GM18511 (cell line): ENCODE results near the gene VPS36.
"Not testable (repeated sequence)": the region's sequence is repeated elsewhere in the genome, so short reads cannot be mapped to it uniquely, and the experiment has no call there.

Source experiments
- ATAC-seq: cut with Tn5 transposase; IDR thresholded peaks from one replicate; pipeline ENCODE4 v1.9.1; 2021; ENCODE audit warnings: mild to moderate bottlenecking, moderate library complexity; ENCODE audit not compliant: unreplicated experiment

Gene VPS36

GRCh38 chr13:52447354-52447753 is 3.1 kb downstream of the VPS36 start:
- ATAC-seq = no peak

GRCh38 chr13:52446265-52446664 is 4.2 kb downstream of the VPS36 start:
- no peak for ATAC-seq

GRCh38 chr13:52432456-52432855 is 18.0 kb downstream of the VPS36 start:
- ATAC-seq = no peak

GRCh38 chr13:52428295-52428694 is 22.1 kb downstream of the VPS36 start:
- ATAC-seq = no peak

GRCh38 chr13:52421216-52421615 is 29.2 kb downstream of the VPS36 start:
- no peak for ATAC-seq

DNA sequence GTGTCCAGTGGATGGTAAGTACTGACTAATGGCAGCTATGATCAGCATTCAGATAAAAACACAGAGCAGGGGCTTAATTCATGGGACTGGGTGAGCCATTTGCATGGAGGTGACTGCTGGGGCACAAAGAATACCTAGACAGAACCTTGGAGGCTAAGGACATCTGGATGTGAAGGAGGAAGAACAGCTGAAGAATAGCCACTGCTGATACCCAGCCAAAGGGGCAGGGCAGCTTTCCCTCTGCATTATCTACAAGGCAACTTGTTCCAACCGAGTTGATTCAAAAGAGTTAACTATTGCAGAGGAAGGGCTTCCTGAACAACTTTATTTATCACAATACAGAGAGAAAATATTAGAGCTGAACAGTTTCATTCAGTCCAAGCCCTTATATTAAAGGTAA is 31.4 kb downstream of the VPS36 start:
- ATAC-seq = no peak

DNA sequence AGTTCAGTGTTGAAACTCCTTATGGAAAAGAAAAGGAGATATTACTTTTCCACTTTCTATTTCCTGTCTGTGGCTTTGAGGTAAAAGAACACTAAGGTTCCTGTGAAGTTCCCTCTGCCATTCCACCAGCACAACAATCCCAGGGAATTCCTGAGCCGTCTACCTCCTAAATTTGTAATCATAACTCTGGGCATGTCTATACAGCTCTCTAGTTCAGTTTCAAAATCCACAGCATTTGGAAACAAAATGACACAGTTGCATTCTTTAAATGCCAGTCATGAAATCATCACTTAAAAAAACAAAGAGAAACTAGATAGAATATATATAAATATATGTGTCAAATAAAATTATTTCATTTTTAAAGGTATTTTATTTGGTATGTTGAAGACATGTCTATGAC is 35.5 kb downstream of the VPS36 start:
- ATAC-seq = no peak

- no peak for ATAC-seq
Observed at GRCh38 chr13:52414051-52414450, 36.4 kb downstream of the VPS36 start.

DNA sequence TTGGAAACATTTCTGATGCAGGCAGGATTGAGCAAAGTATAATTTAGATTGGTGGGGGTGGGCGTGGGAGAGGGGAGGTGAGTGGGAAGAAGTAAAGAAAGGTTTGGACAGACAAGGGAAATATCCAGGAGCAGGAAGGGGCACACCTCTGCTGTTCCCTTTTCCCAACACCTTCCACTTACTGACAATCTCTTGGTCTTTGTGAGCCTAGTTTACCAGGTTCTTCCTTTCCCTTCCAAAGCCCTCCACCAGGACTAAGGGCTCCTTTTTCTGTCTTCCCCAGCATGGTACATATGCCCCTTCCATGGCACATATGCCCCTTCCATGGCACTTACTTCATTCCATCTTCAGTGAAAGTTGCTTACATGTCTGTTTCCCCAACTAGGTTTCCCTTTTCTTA is 38.3 kb downstream of the VPS36 start:
- ATAC-seq = no peak

GRCh38 chr13:52411629-52412028 is 38.8 kb downstream of the VPS36 start:
- peak; percentile 94 for ATAC-seq

DNA sequence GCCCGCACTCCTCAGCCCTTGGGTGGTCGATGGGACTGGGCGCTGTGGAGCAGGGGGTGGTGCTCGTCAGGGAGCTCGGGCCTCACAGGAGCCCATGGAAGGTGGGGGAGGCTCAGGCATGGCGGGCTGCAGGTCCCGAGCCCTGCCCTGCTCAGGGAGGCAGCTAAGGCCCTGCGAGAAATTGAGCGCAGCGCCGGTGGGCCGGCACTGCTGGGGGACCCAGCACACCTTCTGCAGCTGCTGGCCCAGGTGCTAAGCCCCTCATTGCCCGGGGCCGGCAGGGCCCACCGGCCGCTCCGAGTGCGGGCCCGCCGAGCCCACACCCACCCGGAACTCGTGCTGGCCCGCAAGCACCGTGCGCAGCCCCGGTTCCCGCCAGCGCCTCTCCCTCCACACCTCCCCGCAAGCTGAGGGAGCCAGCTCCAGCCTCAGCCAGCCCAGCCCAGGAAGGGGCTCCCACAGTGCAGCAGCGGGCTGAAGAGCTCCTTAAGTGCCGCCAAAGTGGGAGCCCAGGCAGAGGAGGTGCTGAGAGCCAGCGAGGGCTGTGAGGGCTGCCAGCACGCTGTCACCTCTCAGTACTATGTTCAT is 42.3 kb downstream of the VPS36 start:
- ATAC-seq = not testable (repeated sequence)

GRCh38 chr13:52407436-52407835 is 43.0 kb downstream of the VPS36 start:
- not testable (repeated sequence) for ATAC-seq

GRCh38 chr13:52406629-52407028 is 43.8 kb downstream of the VPS36 start:
- no peak for ATAC-seq

- ATAC-seq = peak; percentile 51
Observed at GRCh38 chr13:52405767-52406494, 44.5 kb downstream of the VPS36 start, which contains the start of gene THSD1. Gene THSD1 (minus strand): TSS chr13:52406172. CDS start chr13:52402600, 3,572 bp downstream.

DNA sequence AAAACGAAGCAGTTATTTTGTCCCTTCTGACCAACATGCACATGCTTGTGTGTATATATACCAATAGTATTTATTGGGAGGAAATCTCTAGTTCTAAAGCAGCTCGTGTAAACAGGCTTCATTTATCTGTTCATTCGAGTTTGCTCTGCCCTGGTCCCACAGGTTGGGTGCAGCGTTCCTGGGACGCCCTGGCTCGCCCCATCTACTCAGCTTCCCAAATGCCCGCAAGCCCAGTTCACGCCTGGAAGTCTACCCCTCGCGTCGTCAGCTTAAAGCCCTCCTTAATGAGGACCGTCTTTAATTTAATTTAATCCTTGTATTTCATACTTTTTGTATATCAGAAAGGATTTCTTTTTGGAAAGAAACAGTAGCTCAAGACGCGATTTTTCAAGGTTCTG is 45.1 kb downstream of the VPS36 start:
- no peak for ATAC-seq

GRCh38 chr13:52399708-52400107 is 50.7 kb downstream of the VPS36 start:
- ATAC-seq = no peak

GRCh38 chr13:52399046-52399445 is 51.4 kb downstream of the VPS36 start:
- ATAC-seq = no peak

DNA sequence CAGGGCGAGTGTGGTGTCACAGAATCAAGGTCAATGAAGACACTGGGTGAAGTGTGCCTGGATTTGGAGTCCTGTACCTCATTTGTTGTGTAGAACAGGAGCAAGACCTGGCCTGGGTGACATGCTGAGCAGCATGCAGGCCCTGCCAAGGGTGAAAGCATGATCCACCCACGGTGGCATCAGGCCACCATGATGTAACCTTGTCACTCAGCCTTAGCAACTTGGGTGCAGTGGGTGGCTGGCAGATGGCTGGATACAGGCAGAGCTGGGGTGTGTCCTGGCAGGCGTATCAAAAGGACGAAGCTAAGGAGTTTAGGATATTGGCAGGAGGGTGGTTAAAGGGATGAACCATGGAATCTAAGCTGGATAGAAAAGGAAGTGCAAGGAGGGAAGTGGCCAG is 54.7 kb downstream of the VPS36 start:
- no peak for ATAC-seq

DNA sequence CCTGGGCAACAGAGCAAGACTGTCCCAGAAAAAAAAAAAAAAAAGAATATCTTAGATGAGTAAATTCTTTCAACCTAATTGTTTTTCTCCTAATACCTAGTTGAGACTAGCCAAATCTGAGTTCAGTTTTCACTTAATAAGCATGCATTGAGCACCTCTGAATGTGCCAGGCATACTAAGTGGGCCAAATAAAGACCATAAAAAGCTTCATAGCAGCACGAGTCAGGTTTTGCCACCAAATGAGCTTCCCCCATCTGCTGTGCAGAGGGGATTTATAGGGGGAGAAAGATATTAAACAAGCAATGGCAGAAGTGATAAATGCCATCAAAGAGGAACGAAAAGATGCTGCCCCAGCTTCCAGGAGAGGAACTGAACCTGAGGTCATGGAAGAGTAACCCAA is 55.8 kb downstream of the VPS36 start:
- ATAC-seq = no peak

- no peak for ATAC-seq
Observed at GRCh38 chr13:52393572-52394357, 56.7 kb downstream of the VPS36 start.

DNA sequence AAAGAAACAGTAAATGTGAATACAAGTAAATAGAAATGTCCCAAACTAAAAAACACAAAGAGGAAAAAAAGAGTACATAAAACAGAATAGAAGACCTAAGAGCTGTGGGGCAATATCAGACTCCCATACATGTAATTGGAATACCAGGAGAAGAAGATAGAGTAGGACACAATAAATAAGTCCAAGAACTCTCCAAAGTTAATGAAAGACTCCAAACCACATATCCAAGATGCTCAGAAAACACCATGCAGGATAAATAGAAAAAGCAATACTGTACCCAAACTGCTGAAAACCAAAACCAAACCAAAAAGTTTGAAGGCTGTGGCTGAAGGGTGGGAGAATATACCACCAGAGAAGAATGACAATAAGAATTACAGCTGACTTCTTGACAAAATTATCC is 62.7 kb downstream of the VPS36 start:
- ATAC-seq = no peak

DNA sequence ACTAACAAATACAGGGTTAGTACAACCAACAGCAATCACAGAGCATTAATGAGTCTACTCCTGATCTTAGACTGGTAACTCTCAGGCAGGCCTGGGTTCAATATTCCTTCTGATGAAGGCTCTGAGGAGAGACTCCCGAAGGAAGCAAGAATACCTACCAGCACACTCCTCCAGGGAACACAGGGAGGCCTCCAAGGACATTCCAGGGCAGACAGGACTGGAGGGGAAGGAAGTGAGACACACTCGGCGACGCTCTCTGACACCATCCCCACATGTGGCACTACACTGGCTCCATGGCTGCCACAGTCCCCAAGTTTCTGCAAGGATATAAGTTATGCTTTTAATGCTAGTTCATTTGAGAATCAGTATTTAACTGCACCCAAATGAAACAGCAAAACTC is 64.6 kb downstream of the VPS36 start:
- no peak for ATAC-seq
